HG03025 (cell line): ENCODE measurements around the gene TMEM108.

Source experiments
- ATAC-seq: cut with Tn5 transposase; IDR thresholded peaks from one replicate; pipeline ENCODE4 v1.9.1; 2021; ENCODE audit warnings: mild to moderate bottlenecking, moderate library complexity; ENCODE audit not compliant: unreplicated experiment, low FRiP score

Gene TMEM108

GRCh38 chr3:133159498-133160475 lies 121.6 kb downstream of the TMEM108 start:
- ATAC-seq = no peak

DNA sequence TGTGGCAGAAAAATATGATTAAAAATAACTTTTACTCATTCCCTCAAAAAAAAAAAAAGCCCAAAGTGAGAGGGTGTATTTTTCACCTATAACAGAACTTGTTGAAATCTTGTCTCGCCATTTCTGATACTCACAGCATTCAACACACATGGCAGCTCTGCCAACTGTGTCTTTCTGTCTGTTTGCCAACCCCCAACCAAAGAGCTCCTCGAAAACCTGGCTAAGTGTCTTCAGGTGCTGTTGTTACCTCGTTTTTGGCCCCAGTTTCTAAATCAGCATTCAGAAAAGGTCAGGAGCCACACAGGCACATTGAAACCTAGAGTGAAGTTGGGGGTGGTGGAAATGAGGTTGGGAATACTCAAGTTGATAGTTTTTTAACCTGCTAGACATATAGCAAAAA lies 123.5 kb downstream of the TMEM108 start:
- no peak for ATAC-seq

GRCh38 chr3:133162265-133162664 lies 124.1 kb downstream of the TMEM108 start:
- no peak for ATAC-seq

GRCh38 chr3:133162670-133163305 lies 124.6 kb downstream of the TMEM108 start:
- no peak for ATAC-seq

DNA sequence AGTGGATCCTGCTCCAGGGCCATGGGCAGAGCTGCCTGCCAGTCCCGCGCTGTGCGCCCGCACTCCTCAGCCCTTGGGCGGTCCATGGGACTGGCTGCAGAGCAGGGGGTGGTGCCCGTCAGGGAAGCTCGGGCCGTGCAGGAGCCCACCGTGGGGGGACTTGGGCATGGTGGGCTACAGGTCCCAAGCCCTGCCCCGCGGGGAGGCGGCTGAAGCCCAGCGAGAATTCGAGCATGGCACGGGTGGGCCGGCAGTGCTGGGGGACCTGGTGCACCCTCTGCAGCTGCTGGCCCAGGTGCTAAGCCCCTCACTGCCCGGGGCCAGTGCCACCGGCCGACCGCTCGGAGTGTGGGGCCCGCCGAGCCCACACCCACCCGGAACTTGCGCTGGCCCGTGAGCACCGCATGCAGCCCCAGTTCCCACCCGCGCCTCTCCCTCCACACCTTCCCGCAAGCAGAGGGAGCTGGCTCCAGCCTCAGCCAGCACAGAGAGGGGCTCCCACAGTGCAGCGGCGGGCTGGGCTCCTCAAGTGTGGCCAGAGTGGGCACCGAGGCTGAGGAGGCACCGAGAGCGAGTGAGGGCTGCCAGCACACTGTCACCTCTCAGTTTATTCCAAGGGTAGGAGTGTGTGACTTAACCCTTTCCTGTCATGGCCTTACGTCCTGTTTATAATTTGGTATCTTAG lies 129.3 kb downstream of the TMEM108 start:
- ATAC-seq = no peak

DNA sequence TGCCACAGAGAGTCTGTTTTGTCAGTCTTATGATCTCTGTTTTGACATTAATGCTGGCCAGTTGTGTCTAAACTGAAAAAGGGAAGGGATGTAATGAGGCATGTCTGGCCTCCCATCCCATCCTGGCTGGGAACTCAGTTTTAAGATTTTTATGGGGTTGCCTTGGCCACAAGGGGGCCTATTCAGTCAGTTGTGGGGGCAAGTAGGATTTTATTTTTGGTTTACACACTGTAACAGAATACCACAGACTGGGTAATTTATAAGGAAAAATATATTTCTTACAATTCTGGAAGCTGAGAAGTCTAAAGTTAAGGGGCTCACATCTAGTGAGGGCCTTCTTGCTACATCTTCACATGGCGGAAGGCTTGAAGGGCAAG lies 129.8 kb downstream of the TMEM108 start:
- no peak for ATAC-seq

GRCh38 chr3:133169331-133170068 lies 131.3 kb downstream of the TMEM108 start:
- ATAC-seq = no peak

DNA sequence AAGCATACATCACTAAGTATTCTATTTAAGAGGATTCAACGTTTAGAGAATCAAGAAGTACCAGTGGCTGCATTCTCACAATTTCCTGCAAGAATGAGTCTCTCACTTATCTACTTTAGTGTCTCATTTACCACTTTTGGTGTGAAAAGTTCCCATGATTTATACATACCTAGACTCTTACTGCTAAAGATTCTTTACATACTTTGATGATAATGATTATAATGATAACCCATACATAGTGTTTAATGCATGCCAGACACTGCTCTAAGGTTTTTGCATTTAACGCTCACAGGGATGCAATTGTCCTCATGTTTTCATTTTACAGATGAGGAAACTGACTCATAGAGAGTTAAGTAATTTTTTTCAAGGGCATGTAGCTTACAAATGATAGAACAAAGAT lies 133.6 kb downstream of the TMEM108 start:
- no peak for ATAC-seq

DNA sequence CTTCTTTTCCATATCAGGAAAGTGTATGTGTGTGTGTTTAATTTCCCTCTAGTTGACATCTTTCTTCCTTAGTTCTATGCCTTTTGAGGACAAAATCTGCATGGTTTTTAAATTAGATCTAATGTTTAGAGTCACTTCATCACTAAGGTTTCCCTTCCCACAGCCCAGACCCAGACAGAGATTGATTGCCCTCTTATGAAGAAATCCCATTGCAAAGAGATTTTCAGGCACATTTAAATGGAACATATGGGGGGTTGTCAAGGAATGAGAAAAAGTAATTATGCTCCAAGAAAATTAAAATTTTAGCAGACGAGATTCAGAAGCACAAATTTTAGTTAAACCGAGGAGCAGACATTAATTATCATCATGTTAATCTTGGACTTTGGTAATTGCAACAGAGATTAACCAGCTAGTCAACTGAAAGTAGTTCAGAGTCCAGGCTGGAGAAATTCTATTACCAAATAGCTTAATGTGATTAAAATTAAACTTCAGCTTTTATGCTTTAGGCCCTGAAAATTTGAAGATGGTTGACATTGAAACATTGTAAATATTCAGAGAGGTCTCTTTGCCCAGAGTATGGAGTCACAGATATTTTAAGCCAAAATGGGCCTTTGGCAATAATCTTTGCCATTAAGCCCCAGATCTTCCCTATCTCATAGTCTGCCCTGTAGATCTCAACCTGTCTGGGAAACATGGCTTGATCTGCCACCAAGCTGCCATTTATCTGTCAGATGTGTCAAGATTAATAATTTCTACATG lies 143.4 kb downstream of the TMEM108 start:
- ATAC-seq = no peak

- ATAC-seq = no peak
Measured at GRCh38 chr3:133187870-133188379, 149.7 kb downstream of the TMEM108 start.

GRCh38 chr3:133188996-133189395 lies 150.8 kb downstream of the TMEM108 start:
- no peak for ATAC-seq

- ATAC-seq = no peak
Measured at GRCh38 chr3:133189893-133190292, 151.7 kb downstream of the TMEM108 start.

GRCh38 chr3:133191818-133192217 lies 153.6 kb downstream of the TMEM108 start:
- no peak for ATAC-seq

DNA sequence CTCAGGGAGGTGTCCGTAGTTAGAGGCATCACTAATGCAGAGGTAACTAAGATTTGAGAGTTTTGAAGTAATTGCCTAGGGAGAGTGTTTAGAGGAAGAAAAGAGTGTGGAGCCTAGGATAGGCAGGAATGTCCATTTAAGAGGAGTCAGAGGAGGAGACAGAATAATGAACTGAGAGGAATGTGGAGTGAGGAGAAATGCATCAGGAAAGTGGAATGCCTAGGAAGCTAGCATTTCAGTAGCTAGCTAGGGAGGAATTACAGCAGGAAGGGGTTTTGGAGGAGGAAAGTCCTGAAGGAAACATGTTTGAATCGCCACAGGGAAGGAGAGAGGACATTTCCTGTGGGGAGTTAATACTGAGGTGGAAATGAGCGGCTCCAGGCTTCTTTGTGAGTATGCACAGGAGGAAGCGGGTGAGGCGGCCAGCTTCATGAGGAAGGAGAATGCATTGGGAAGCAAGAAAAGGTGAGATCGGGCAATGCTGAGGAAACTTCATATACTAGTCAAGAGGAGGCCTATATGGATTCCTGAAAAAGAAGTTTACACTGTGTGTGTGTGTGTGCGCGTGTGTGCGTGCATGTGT lies 154.3 kb downstream of the TMEM108 start:
- ATAC-seq = no peak

DNA sequence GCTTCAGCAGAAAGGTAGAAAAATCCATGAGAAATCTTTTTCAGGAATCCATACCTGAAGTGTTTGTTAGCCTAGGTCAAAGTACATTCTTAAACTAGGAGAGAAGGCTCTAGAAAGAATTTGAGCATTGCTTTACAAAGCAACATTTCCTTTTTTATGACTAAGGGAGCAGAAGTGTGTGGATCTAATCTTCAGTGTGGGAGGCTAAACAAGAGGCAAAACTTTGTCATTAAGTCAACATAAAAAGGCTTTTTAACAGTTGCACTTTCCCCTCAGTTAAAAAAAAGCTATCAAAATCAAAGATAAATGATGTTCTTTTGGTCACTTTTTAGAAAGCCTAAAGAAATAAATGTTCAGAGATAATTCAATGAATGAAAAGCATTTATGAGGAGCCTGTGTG lies 154.8 kb downstream of the TMEM108 start:
- no peak for ATAC-seq

DNA sequence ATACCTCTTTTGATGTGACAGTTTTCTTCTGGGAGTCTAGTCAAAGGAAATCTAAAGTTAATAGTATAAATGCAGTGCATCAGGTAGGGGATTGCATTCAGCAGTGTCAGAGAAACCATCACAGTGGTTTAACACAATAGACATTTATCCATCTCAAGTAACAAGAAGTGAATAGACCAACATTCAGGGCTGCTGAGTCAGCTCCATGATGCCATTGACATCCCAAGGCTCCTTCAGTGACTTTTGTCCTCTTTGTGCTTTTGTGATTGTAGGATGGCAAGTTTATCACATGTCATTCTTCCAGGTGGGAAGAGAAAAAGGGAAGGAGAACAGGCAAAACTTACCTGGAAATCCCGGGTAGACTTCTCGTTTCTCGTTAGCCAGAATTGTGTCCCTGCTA lies 158.3 kb downstream of the TMEM108 start:
- no peak for ATAC-seq

- ATAC-seq = no peak
Measured at GRCh38 chr3:133197619-133198018, 159.4 kb downstream of the TMEM108 start.

DNA sequence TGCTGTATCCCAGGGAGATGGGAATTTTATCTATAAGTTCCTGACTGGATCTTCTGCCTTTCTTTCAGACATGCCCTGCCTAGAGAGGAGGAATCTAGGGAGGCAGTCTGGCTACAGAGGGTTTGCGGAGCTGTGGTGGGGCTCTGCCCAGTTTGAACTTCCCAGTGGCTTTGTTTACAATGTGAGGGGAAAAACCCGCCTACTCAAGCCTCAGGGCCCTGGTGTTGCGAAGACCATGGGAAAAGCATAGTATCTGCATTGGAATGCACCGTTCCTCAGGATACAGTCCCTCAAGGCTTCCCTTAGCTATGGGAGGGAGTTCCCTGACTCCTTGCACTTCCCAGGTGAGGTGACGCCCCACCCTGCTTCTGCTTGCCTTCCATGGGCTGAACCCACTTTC lies 168.7 kb downstream of the TMEM108 start:
- no peak for ATAC-seq

DNA sequence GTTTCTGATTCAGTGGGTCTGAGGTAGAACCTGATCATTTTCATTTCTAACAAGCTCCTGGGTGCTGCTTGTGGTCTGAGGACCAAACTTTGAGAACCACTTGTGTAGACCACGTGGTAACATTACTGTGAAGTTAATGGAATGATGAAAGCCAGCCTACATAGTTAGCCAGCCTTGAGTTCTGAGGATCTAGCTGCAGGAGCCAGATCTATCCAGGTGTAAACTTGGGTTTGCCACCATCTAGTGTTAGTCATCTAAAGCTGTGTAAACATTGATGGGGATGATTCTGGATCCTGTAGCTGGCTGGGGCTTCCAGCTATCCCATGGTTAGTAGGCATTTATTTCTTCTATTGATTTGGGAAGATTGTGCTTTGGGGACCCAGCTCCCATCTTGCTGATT lies 170.0 kb downstream of the TMEM108 start:
- ATAC-seq = no peak
